Psoas muscle (tissue), 8 donors: ENCODE data around the gene P2RY6. TPM values are rescaled to one million over a fixed set of nuclear protein-coding genes. Genes with fewer than 3 reads are reported as not detected.
"Not testable (repeated sequence)": the region's sequence is repeated elsewhere in the genome, so short reads cannot be mapped to it uniquely, and the experiment has no call there.

Experiments
- ATAC-seq, 4 donors: fragments of 200-7000 bp; cut with Tn5 transposase; one replicate each; pipeline ENCODE4 v1.9.1; 2020; ENCODE audit warnings: moderate library complexity in 3 of 4, mild to moderate bottlenecking in 2 of 4
- DNase-seq, 2 donors: peaks; one replicate each; pipeline ENCODE4 v3.0.0-alpha.2; 2020
- H3K27ac ChIP-seq: fragments of 200-600 bp; one replicate; pipeline ENCODE4 v1.8.0; 2022
- H3K27me3 ChIP-seq, 3 donors: fragments of 200-600 bp in 1 of 3; one replicate each; pipeline versions ENCODE4 v1.6.1 to v1.8.0; 2013 to 2022; ENCODE audit warnings: low read length in 2 of 3, mild to moderate bottlenecking in 2 of 3, moderate library complexity in 1 of 3; ENCODE audit not compliant: insufficient read depth in 3 of 3
- H3K36me3 ChIP-seq, 2 donors: fragments of 200-600 bp in 1 of 2; one replicate each; pipeline versions ENCODE4 v1.6.1 to v1.8.0; 2013 to 2022; ENCODE audit warnings: low read depth in 1 of 2, mild to moderate bottlenecking in 1 of 2, moderate library complexity in 1 of 2; ENCODE audit not compliant: insufficient read depth in 1 of 2
- H3K4me1 ChIP-seq: fragments of 200-600 bp; one replicate; pipeline ENCODE4 v1.8.0; 2022
- H3K4me3 ChIP-seq: fragments of 200-600 bp; one replicate; pipeline ENCODE4 v1.8.0; 2022; ENCODE audit warnings: mild to moderate bottlenecking
- H3K9me3 ChIP-seq: fragments of 200-600 bp; one replicate; pipeline ENCODE4 v1.8.0; 2022
- WGBS, 3 donors: extraction: QIAGEN DNeasy Blood & Tissue Kit; methylation state at CpG; one replicate each; pipeline versions ENCODE4 v1.1.6 to v1.1.7; 2013; 5-methylcytosine and 5-hydroxymethylcytosine counted together
- intact Hi-C, 2 donors: fragments of 100-400 bp; cut with DNase I; formaldehyde crosslinking; loops; one replicate each; pipeline versions ENCODE4 v1.11.0 to v1.14.2; 2022
- polyA plus RNA-seq, 3 donors: library from polyadenylated mRNA; stranded (reverse); fragments of 200-250 nt; gene quantifications; one replicate each; pipeline ENCODE4 v1.2.3, GENCODE V29; 2013
- total RNA-seq, 4 donors: library from RNA; stranded (reverse); fragmentation: NEBNext Ultra II Directional in 2 of 4; extraction: Animal tissue kit (Norgen Biotek cat#: 25700) in 2 of 4; gene quantifications; one replicate each; pipeline versions ENCODE4 v1.2.1 to v1.2.4, GENCODE V29; 2021 to 2023
- TF ChIP-seq, protein P1 (sequence below): fragments of 200-600 bp; IDR thresholded peaks from one replicate; pipeline ENCODE4 v1.8.0; 2022; ENCODE audit warnings: antibody characterized with exemption
- donor health status: healthy with polysubstance abuse.
- donor health status: DM: no; HTN: no; CAD: no; lungs with moderate emphysema.
- donor health status: Bipolar disorder and iron deficiency.
- donor health status: healthy.
- donor health status: DM: yes; HTN: yes; CAD: no.
- donor health status: DM: no; HTN: no; CAD: no.
- donor health status: DM: no; HTN: no; CAD: no.
- donor health status: DM: yes; HTN: yes; CAD: no.

Gene P2RY6
- total and polyA plus RNA-seq, 7 donors: 0.59 to 2.5 (median 1.3) TPM

GRCh38 chr11:73270855-73271477, 1.2 kb upstream of the P2RY6 start:
- whole genome bisulfite sequencing, 3 donors: 91 to 93% (median 92%) methylated on average over 18 of the region's 18 CpGs
- DNase-seq (no peak), ATAC-seq (no peak)
- Histone ChIP-seq H3K4me1 (peaks cover 21% of the 10 kb centered on the region), H3K9me3 (no peaks in the 10 kb centered on the region), H3K27ac (no peak overlapping the region), H3K27me3 (no peaks in the 10 kb centered on the region), H3K4me3 (no peak overlapping the region), H3K36me3 (no peaks in the 10 kb centered on the region)
- TF ChIP-seq, protein P1, sequence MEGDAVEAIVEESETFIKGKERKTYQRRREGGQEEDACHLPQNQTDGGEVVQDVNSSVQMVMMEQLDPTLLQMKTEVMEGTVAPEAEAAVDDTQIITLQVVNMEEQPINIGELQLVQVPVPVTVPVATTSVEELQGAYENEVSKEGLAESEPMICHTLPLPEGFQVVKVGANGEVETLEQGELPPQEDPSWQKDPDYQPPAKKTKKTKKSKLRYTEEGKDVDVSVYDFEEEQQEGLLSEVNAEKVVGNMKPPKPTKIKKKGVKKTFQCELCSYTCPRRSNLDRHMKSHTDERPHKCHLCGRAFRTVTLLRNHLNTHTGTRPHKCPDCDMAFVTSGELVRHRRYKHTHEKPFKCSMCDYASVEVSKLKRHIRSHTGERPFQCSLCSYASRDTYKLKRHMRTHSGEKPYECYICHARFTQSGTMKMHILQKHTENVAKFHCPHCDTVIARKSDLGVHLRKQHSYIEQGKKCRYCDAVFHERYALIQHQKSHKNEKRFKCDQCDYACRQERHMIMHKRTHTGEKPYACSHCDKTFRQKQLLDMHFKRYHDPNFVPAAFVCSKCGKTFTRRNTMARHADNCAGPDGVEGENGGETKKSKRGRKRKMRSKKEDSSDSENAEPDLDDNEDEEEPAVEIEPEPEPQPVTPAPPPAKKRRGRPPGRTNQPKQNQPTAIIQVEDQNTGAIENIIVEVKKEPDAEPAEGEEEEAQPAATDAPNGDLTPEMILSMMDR: no peak
- intact Hi-C loops: no loop called here

GRCh38 chr11:73271478-73271865, 666 bp upstream of the P2RY6 start:
- DNase-seq, H3K4me3 ChIP-seq, intact Hi-C loops, H3K27me3 ChIP-seq, H3K9me3 ChIP-seq, ATAC-seq, H3K27ac ChIP-seq, H3K36me3 ChIP-seq: not testable (repeated sequence)
- H3K4me1 ChIP-seq: peaks cover 16% of the 10 kb centered on the region
- 84 to 92% (median 91%) methylated on average over 10 of the region's 10 CpGs for WGBS, 3 donors

DNA sequence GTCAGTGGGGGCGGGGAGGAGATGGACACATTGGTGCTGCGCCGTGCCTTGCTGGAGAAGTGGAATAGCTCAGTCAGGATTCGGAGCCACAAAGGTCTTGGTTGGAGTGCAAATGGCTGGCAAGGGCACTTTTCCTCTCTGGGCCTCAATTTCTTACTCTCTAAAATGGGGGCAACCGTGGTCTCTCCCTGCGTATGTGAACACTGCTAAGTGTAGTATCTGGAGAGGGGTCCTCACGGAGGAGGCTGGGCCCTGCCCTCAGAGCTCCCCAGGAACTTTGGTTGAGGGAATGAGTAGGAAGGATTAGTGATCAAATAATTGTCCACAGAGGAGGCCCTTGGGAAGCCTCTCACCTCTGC, 521 bp downstream of the P2RY6 start:
- 95 to 99% (median 98%) methylated on average over 7 of the region's 7 CpGs for WGBS, 3 donors
- intact Hi-C loops: no loop called here
- Histone ChIP-seq H3K27me3 (no peaks in the 10 kb centered on the region), H3K4me1 (peaks cover 9% of the 10 kb centered on the region), H3K27ac (no peak overlapping the region), H3K4me3 (peak overlapping the region; percentile 28), H3K9me3 (no peaks in the 10 kb centered on the region), H3K36me3 (no peaks in the 10 kb centered on the region)
- DNase-seq: no peak
- TF ChIP-seq, protein P1: no peak
- no peak for ATAC-seq

DNA sequence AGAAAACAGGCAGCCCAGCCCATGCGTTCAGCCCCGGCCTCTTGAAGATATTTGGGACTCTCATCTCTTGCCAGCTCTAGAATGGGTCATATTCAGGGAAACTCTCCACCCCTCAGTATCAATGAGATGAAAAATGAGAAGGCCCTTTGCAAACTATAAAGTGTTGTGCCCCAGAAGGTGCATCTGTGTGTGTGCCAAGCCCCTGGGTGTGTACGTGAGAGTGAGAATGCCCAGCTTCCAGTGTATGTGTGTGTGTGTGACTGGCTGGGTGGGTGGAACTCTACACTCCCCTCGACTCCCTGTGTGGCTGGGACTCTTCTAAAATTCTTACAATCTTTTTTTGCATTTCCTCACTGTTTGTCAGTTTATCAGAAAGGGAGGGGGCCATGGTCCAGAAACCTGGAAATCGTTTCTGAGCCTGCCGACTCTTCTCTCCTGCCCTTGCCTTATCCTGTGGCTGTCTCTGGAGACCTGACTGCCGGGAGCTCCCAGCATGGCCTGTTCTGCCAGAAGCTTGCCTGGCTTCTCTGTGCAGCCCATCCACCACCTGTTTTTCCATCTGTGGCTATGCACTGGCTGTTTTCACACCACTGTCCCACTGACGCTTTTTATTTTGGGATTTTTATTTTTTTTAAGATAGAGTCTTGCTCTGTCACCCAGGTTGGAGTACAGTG, 1.2 kb downstream of the P2RY6 start:
- H3K4me1 ChIP-seq: peaks cover 9% of the 10 kb centered on the region
- H3K27me3 ChIP-seq: no peaks in the 10 kb centered on the region
- TF ChIP-seq, protein P1: no peak
- intact Hi-C loops: no loop called here
- H3K4me3 ChIP-seq: peak overlapping the region; percentile 32
- no peaks in the 10 kb centered on the region for H3K36me3 ChIP-seq
- H3K9me3 ChIP-seq: no peaks in the 10 kb centered on the region
- H3K27ac ChIP-seq: no peak overlapping the region
- WGBS, 3 donors: 34 to 43% (median 37%) methylated on average over 8 of the region's 8 CpGs
- ATAC-seq (peak in 1 of 4 donors; percentile 30), DNase-seq (no peak)

DNA sequence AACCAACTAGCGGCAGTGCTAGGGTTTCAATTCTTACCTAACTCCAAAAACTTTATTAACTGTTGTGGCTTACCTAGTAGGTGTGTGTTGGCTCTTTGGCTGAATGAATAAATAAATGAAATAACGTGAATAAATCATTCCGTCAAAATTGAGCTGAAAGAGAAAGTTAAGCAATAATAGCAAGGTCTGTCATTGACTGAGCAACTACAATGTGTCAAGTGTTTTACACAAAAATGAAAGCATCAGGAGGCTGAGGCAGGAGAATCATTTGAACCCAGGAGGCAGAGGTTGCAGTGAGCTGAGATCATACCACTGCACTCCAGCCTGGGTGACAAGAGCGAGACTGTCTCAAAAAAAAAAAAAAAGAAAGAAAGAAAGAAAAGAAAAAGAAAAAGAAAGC, 2.1 kb downstream of the P2RY6 start:
- H3K27me3 ChIP-seq, H3K27ac ChIP-seq, ATAC-seq, H3K9me3 ChIP-seq, intact Hi-C loops, H3K4me1 ChIP-seq, H3K36me3 ChIP-seq, DNase-seq: not testable (repeated sequence)
- peak overlapping the region; percentile 32 for H3K4me3 ChIP-seq
- 91 to 92% (median 92%) methylated on average over 4 of the region's 4 CpGs for WGBS, 3 donors
